GM23338 (cell line): ENCODE measurements around the gene NOC2L. TPM values are rescaled to one million over a fixed set of nuclear protein-coding genes. Genes with fewer than 3 reads are reported as not detected.

Source experiments
- ATAC-seq: fragments of 200-7000 bp; cut with Tn5 transposase; 3 replicates; pipeline ENCODE4 v1.9.1; 2020
- DNase-seq: peaks from one replicate; pipeline ENCODE4 v3.0.0-alpha.2; 2015; ENCODE audit warnings: low spot score
- H2AFZ ChIP-seq: fragments of 200-600 bp; sonication (generic); 2 replicates; pipeline ENCODE4 v1.8.0; 2016; ENCODE audit warnings: antibody characterized with exemption, mild to moderate bottlenecking, moderate library complexity
- H3F3A ChIP-seq: fragments of 200-600 bp; sonication (generic); replicated peaks from 2 replicates; pipeline ENCODE4 v1.8.0; 2017; ENCODE audit warnings: antibody characterized with exemption, mixed run types, low read depth
- H3K27ac ChIP-seq: fragments of 200-600 bp; sonication (generic); 2 replicates; pipeline ENCODE4 v1.6.1; 2016; ENCODE audit warnings: low read depth
- H3K27me3 ChIP-seq: fragments of 200-600 bp; sonication (generic); 2 replicates; pipeline ENCODE4 v1.8.0; 2016; ENCODE audit warnings: mild to moderate bottlenecking, mixed run types, moderate library complexity; ENCODE audit not compliant: insufficient read depth
- H3K36me3 ChIP-seq: fragments of 200-600 bp; sonication (generic); 2 replicates; pipeline ENCODE4 v1.8.0; 2016; ENCODE audit warnings: mild to moderate bottlenecking; ENCODE audit not compliant: insufficient read depth
- H3K4me1 ChIP-seq: fragments of 200-600 bp; sonication (generic); 2 replicates; pipeline ENCODE4 v1.8.0; 2016; ENCODE audit warnings: mild to moderate bottlenecking, moderate library complexity; ENCODE audit not compliant: insufficient read depth
- H3K4me2 ChIP-seq: fragments of 200-600 bp; sonication (generic); 2 replicates; pipeline ENCODE4 v1.7.1; 2017; ENCODE audit warnings: mixed run types
- H3K4me3 ChIP-seq: fragments of 200-600 bp; sonication (generic); 2 replicates; pipeline ENCODE4 v1.6.1; 2016; ENCODE audit warnings: mixed run types
- H3K79me2 ChIP-seq: fragments of 200-600 bp; sonication (generic); replicated peaks from 2 replicates; pipeline ENCODE4 v1.8.0; 2017; ENCODE audit warnings: mild to moderate bottlenecking; ENCODE audit not compliant: insufficient read depth
- H3K9me2 ChIP-seq: fragments of 200-600 bp; sonication (generic); 2 replicates; pipeline ENCODE4 v1.8.0; 2017; ENCODE audit not compliant: insufficient read depth
- H4K20me1 ChIP-seq: fragments of 200-600 bp; sonication (generic); replicated peaks from 2 replicates; pipeline ENCODE4 v1.8.0; 2017; ENCODE audit warnings: mild to moderate bottlenecking; ENCODE audit not compliant: insufficient read depth
- H3K27ac Mint-ChIP-seq: 2 replicates; pipeline ENCODE4 v1.8.0; 2020; ENCODE audit warnings: inconsistent platforms, mild to moderate bottlenecking, moderate library complexity, mixed read lengths
- H3K27me3 Mint-ChIP-seq: 3 replicates; pipeline ENCODE4 v1.8.0; 2022; ENCODE audit warnings: low read depth, mild to moderate bottlenecking, moderate library complexity, mixed read lengths, inconsistent platforms; ENCODE audit not compliant: insufficient read depth, poor library complexity
- H3K36me3 Mint-ChIP-seq: 3 replicates; pipeline ENCODE4 v1.8.0; 2021; ENCODE audit warnings: low read depth, mild to moderate bottlenecking, inconsistent platforms, moderate library complexity, mixed read lengths
- H3K4me1 Mint-ChIP-seq: 3 replicates; pipeline ENCODE4 v1.8.0; 2020; ENCODE audit warnings: mild to moderate bottlenecking, inconsistent platforms, mixed read lengths
- H3K4me3 Mint-ChIP-seq: 3 replicates; pipeline ENCODE4 v1.8.0; 2021; ENCODE audit warnings: moderate library complexity, mild to moderate bottlenecking, inconsistent platforms, mixed read lengths
- H3K9me3 Mint-ChIP-seq: 3 replicates; pipeline ENCODE4 v1.8.0; 2020; ENCODE audit warnings: moderate library complexity, mild to moderate bottlenecking, inconsistent platforms, mixed read lengths
- CREB1 ChIP-seq: fragments of 250-450 bp; sonication (Bioruptor Pico); IDR thresholded peaks from 2 replicates; pipeline ENCODE4 v1.5.0; 2020; ENCODE audit warnings: low read depth, mild to moderate bottlenecking, moderate library complexity
- CTCF ChIP-seq, 2 experiments: fragments of 200-600 bp in 1 of 2; sonication (generic) in 1 of 2; conservative IDR thresholded peaks; 2 replicates each; pipeline versions ENCODE4 v1.5.1 to v1.6.1; 2016 to 2017; ENCODE audit warnings: antibody characterized with exemption in 2 of 2, low read depth in 2 of 2, mild to moderate bottlenecking in 2 of 2, moderate library complexity in 1 of 2
- ETS1 ChIP-seq: IDR thresholded peaks from 2 replicates; pipeline ENCODE4 v1.6.1; 2016; ENCODE audit warnings: antibody characterized with exemption
- EZH2 ChIP-seq: fragments of 200-600 bp; sonication (generic); IDR thresholded peaks from one replicate; pipeline ENCODE4 v1.8.0; 2017; ENCODE audit warnings: antibody characterized with exemption, mild to moderate bottlenecking, low read depth; ENCODE audit not compliant: unreplicated experiment
- EZH2phosphoT487 ChIP-seq: fragments of 200-600 bp; sonication (generic); IDR thresholded peaks from one replicate; pipeline ENCODE4 v1.8.1; 2018; ENCODE audit warnings: antibody characterized with exemption; ENCODE audit not compliant: unreplicated experiment
- JUNB ChIP-seq: IDR thresholded peaks from one replicate; pipeline ENCODE4 v1.6.1; 2016; ENCODE audit warnings: antibody characterized with exemption; ENCODE audit not compliant: unreplicated experiment
- NANOG ChIP-seq: IDR thresholded peaks from 2 replicates; pipeline ENCODE4 v1.6.1; 2016; ENCODE audit warnings: antibody characterized with exemption, borderline replicate concordance
- POLR2AphosphoS5 ChIP-seq: IDR thresholded peaks from 2 replicates; pipeline ENCODE4 v1.6.1; 2016; ENCODE audit warnings: antibody characterized with exemption, low read depth
- REST ChIP-seq: IDR thresholded peaks from one replicate; pipeline ENCODE4 v1.6.1; 2018; ENCODE audit warnings: antibody characterized with exemption; ENCODE audit not compliant: unreplicated experiment
- STAT1 ChIP-seq: IDR thresholded peaks from one replicate; pipeline ENCODE4 v1.6.1; 2016; ENCODE audit warnings: antibody characterized with exemption; ENCODE audit not compliant: unreplicated experiment
- ZNF114 ChIP-seq: fragments of 250-450 bp; sonication (Bioruptor Pico); IDR thresholded peaks from 2 replicates; pipeline ENCODE4 v1.5.0; 2020; ENCODE audit warnings: mild to moderate bottlenecking, moderate library complexity
- ZNF331 ChIP-seq: fragments of 250-450 bp; sonication (Bioruptor Pico); IDR thresholded peaks from 2 replicates; pipeline ENCODE4 v1.5.0; 2020; ENCODE audit warnings: low read depth, mild to moderate bottlenecking, moderate library complexity
- ZNF462 ChIP-seq: fragments of 250-450 bp; sonication (Bioruptor Pico); IDR thresholded peaks from 2 replicates; pipeline ENCODE4 v1.5.0; 2020; ENCODE audit warnings: mild to moderate bottlenecking, moderate library complexity
- polyA plus RNA-seq: library from polyadenylated mRNA; unstranded; fragments of >200 nt; fragmentation: Nextera tagmentation; extraction: Ambion mirVana; gene quantifications from 2 replicates; pipeline ENCODE4 v1.2.1, GENCODE V29; 2016
- total RNA-seq: library from RNA; depleted of rRNA; stranded (reverse); fragments of >200 nt; shearing (Covaris generic); gene quantifications from 2 replicates; pipeline ENCODE4 v1.2.3, GENCODE V29; 2014

The NOC2L gene
- total and polyA plus RNA-seq, 2 experiments from 2014 or later: 79.3 to 125 TPM

- no peak overlapping the region for H3K27ac ChIP-seq
- H3K4me2 ChIP-seq: no peak overlapping the region
- no peaks in the 10 kb centered on the region; the same call in 1 of the 2 replicates for H4K20me1 ChIP-seq
- DNase-seq (no peak), ATAC-seq (no peak)
- Mint-ChIP-seq H3K9me3 (no peaks in the 10 kb centered on the region; the same call in 2 of the 3 replicates), H3K27me3 (peaks cover 75% of the 10 kb centered on the region), H3K27ac (no peak overlapping the region), H3K4me3 (no peak overlapping the region), H3K4me1 (peaks cover 14% of the 10 kb centered on the region), H3K36me3 (no peaks in the 10 kb centered on the region)
- H3K4me1 ChIP-seq: 0 out of 2 replicates have a peak, but pooled peaks cover 3% of the 10 kb centered on the region
- H2AFZ ChIP-seq: no peak overlapping the region
- H3K79me2 ChIP-seq: no peaks in the 10 kb centered on the region
- no peaks in the 10 kb centered on the region for H3K9me2 ChIP-seq
- H3K27me3 ChIP-seq: peaks cover 84% of the 10 kb centered on the region
- no peaks in the 10 kb centered on the region for H3K36me3 ChIP-seq
- H3K4me3 ChIP-seq: no peak overlapping the region
- no peaks in the 10 kb centered on the region for H3F3A ChIP-seq
- TF ChIP-seq JUNB (no peak), ETS1 (no peak), STAT1 (no peak), REST (no peak), EZH2 (no peak), EZH2phosphoT487 (no peak), ZNF331 (CRISPR knock-in tag) (no peak), CTCF (conservative IDR thresholded peaks at IDR 0.05; ENCODE audit: low read depth in 2 of 2) (no peak), ZNF462 (no peak), POLR2AphosphoS5 (no peak), ZNF114 (no peak), CREB1 (CRISPR knock-in tag) (no peak), NANOG (no peak)
Measured at GRCh38 chr1:929712-930632, 29.1 kb downstream of the NOC2L start.
